Stimulated activated CD4-positive, alpha-beta T cell treated with anti-CD3 and anti-CD28 coated beads, Interleukin-4, amount 100 ng/mL, for 4 hours (primary cell): ENCODE results near the gene KIF1A.

Experiments
- DNase-seq, 2 experiments: peaks; one replicate each; pipeline ENCODE4 v3.0.0-alpha.2; 2020

The KIF1A gene

GRCh38 chr2:240731178-240731545, 88.9 kb downstream of the KIF1A start:
- no peak for DNase-seq

GRCh38 chr2:240730501-240731177, 89.4 kb downstream of the KIF1A start:
- DNase-seq: no peak

GRCh38 chr2:240728827-240729226, 91.2 kb downstream of the KIF1A start:
- no peak for DNase-seq

GRCh38 chr2:240728361-240728760, 91.7 kb downstream of the KIF1A start:
- DNase-seq: no peak

GRCh38 chr2:240727913-240728312, 92.1 kb downstream of the KIF1A start:
- no peak for DNase-seq

DNA sequence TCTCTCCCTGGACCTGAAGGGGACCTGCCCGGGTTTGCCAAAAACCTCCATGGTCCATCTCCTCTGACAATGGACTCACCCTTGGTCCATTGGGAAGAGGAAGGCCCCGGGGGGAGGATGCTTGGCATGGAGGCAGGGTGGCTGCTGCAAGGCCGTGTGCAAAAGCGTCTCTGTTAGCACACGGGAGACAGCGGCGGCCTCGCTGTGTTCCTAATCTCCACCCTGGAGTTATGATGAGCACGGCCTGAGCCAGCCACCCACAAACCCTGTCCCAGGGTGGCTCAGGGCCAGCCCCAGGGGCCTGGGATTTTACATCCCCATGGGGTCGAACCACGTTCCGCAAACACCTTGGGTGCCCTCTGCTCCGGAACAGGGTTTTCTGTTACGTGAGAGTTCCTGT, 92.6 kb downstream of the KIF1A start:
- no peak for DNase-seq

GRCh38 chr2:240726876-240727275, 93.1 kb downstream of the KIF1A start:
- no peak for DNase-seq

DNA sequence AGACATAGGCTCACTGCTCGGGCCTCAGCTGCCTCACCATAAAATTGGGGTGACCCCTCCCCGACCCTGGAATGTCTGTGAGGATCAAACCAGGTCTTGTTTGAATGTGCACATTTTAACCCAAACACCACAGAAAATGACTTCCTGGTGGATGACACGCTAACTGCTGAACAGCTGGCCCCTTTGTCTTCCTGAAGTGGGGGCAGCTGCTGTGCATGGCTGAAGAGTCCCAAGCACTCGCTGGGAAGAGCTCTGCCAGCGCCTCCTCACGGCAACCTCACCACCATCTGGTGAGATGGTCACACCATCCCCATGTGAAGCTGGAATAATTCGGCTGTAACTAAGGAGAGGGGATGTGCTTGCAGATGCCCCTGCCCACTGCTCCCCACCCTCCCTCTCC, 94.3 kb downstream of the KIF1A start:
- no peak for DNase-seq

- no peak for DNase-seq
Observed at GRCh38 chr2:240725266-240725665, 94.8 kb downstream of the KIF1A start.

DNA sequence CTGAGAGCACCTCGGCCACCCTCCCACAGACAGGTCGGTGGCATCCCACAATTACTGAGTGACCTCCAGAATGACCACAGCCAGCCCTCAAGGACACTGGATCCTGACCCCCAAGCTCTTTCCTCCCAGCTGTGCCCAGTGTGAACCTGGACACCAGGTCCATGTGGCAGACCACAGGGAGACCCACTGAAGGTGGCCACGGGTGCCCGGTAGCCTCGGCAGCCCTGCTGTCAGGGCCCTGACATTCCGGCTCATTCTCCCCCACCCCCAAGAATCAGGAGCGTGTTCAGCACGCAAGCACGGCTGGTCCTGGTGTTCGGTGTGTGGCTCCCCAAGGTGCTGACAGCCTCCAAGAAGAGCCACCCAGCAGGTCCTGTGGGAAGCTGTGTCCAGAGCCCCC, 95.6 kb downstream of the KIF1A start:
- DNase-seq: no peak

GRCh38 chr2:240723851-240724250, 96.2 kb downstream of the KIF1A start:
- no peak for DNase-seq

DNA sequence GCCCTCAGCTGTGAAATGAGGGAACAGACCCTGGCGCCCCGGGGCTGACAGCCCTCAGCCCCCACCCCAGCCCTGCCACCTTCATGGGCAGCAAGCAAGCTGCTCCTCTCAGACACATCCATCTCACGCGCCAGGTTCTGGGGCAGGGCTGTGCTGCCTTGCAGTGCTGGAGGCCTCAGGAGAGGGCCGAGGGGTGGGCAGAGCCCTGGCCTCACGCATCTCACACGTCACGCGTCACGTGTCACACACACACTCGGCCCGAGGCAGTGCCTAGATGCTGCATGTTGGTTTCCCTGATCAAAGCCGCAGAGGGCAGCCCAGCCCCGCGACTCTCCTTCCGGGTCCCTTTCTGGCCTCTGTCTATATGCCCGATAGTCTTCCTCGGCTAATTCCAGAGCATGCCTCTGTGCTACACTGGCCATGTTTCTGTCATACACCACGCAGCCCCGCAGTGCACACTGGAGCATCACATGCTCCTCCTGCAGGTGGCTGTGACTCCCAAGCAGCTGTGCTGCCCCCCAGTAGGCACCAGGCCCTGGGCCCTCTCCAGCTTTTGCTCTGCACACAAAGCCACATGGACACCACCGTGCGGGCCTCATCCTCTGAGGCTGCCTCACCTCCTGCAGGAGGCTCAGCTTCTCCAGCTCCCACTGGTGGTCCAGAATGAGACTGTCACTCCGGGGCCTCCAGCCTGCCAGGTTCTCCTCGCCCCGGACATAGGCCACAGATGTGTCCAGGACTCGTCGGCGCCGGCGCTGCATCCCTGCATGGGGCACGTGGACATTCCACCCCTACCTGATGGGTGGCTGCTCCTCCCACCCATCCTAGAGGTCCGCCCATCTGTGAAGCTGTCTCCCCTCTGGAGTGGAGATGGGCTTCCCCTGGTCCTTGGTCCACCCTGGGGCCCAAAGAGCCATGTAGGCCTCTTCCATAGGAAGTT, 97.0 kb downstream of the KIF1A start:
- no peak for DNase-seq

DNA sequence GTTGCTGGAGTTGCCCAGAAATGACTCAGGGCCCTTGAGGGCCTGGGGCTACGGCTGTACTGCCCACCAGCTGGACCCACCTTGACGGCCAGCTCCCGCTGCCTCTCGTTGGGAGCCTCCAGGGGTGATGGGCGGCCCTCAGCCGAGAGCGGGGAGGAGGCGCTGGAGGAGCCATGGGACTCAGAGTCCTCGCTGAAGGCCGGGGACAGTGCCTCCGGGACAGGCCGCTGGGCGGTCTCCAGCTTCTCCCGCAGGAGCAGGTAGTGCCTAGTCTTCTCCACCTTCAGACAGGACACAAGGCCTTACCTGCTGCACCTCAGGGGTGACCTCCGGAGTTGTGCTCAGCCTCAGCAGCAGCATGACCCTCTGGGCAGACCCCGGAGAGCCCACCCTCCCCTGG, 97.6 kb downstream of the KIF1A start:
- no peak for DNase-seq

DNA sequence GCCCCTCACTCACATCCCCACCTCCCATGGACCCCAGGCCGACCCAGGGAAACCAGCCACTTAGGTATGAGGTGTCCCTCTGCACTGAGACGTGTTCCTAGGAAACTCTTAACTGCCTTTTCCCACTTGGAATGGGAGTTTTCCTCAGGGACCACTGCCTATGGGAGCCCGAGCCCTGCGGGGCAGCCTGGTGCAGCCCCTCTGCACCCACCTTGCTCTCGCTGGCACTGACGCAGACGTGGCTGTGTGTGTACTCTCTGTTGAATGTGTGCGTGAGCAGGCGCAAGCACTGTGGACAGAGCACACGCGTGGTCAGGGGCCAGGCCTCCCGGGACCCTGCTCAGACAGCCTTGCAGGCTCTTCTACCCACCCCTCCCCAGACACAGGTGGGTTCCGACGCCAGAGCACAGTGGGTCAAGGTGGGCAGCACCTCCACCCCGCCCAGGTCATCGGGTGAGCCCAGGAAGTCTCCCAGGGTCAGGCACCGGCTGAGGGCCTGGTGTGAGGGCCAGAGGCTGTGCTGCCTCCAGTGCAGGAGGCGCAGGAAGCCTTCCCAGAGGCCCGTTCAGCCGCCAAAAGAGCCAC, 98.3 kb downstream of the KIF1A start:
- DNase-seq: no peak

DNA sequence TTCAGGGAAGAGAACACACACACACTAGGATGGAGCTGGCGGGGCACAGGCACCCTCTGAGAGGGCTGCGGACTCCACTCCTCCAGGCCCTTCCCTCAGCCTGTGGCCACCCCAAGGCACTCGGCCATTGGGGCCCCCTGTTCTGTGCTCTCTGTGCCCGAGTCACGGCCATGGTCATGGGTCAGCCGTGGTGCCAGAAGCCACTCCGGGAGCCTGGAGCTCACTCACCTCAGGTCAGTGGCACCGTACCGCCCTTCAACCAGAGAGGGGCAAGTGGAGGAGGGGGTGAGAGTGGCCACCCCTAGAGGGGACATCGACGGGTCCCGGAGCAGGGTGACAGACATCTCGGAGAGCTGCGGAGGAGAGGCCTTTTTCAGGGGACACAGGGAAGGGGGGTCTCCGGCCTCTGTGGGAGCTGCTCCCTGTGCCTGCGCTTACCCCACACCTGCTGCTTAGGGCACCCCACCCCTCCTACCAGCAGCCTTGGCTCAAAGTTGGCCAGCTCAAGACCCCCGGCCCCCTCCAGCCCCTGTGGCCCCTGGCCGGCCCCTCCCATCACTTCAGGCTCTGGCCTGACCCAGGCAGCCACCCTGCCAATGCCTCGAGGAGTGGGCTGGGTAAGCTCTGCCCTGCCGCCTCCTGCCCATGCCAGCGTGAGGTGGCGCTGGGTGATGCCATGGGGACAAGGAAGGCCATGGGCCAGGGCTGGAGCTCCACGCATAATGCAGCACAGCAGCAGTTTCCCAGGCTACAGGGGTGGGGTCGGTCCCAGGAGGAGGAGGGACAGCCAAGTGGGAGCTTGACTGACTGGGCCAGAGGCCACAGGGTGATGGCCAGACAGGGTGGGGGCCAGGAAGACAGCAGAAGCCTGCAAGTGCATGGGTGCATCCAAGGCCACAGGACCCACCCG, 99.1 kb downstream of the KIF1A start:
- DNase-seq: no peak

- no peak for DNase-seq
Observed at GRCh38 chr2:240719676-240720545, 100.1 kb downstream of the KIF1A start.

- no peak for DNase-seq
Observed at GRCh38 chr2:240718896-240719490, 101.0 kb downstream of the KIF1A start.

GRCh38 chr2:240717681-240718581, 102.1 kb downstream of the KIF1A start:
- DNase-seq: no peak

DNA sequence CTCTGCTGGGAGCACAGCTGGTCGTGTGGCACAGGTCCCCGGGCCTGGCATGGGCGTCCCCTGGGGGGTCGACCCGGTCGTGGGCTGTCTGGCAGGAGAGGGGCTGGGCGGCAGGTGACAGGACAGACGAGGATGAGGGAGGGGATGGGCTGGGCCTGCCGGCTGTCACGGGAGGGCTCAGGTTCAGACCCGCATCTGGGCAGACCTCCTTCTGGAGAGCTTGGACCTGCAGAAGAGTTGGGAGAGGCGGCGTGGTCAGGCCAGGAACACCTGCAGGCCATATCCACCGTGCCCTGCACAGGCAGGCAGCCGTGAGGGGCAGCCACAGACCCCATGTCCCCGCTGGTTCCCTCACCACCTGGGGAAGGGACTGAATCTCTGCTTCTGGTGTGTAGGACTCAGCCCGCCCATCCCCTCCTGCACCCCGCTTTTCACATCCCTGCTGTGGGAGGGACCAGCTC, 102.8 kb downstream of the KIF1A start:
- no peak for DNase-seq

DNA sequence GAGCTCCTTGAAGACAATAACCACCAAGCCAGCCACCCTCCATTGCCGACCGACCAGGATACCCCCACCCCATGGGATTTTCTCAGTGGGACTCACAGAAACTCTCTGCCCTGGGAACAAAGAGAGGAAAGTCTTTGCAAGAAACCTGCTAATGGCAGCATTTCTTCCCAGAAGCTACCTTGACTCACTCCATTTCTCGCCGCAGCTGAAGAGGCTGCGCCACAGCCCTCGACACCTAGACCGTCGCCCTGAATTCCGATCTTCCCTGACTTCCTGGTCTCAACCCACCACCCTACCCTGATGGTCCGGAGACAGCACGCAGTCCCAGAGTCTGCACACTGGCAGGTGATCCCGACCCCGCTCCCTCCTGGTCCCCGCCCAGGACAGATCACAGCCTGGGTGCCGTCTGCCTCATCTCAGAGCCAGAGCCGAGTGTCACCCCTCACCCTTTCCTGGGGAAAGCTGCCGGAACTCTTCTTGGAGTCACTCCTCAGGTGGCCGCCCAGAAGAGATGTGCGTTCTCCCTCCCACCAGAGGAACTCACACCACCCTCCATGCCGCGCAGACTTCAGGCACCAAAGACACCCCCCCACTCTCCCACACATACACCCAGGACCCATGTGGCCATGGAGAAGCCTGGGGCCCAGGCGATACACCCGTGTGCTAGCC, 103.8 kb downstream of the KIF1A start:
- no peak for DNase-seq
